Activated CD8-positive, alpha-beta memory T cell treated with anti-CD3 and anti-CD28 coated beads, Interleukin-2, amount 50 U/mL, for 1 hour (primary cell): ENCODE results near the gene RAB13.

ENCODE experiments used
- DNase-seq: peaks from one replicate; pipeline ENCODE4 v3.0.0-alpha.2; 2020; ENCODE audit errors: extremely low read depth

The RAB13 gene

DNA sequence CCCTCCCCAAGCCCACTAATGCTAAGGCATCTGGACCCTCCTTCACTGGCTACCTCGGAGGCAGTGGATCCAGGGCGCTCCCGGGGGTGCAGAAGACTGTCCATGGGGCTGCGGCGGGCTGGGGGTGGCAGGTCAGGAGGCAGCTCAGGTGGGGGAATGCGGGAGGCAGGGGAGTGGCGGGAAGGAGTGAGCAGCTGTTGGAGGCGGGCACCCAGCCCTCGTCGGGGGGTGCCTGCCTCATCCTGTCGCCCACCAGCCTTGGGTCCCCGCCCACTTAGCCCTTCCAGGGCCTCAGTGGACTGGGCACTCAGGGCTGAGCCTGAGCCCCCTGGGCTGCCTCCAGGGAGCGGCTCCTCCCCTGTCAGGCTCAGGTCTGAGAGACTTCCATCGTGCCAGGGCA lies 52.7 kb downstream of the RAB13 start:
- DNase-seq: no peak

DNA sequence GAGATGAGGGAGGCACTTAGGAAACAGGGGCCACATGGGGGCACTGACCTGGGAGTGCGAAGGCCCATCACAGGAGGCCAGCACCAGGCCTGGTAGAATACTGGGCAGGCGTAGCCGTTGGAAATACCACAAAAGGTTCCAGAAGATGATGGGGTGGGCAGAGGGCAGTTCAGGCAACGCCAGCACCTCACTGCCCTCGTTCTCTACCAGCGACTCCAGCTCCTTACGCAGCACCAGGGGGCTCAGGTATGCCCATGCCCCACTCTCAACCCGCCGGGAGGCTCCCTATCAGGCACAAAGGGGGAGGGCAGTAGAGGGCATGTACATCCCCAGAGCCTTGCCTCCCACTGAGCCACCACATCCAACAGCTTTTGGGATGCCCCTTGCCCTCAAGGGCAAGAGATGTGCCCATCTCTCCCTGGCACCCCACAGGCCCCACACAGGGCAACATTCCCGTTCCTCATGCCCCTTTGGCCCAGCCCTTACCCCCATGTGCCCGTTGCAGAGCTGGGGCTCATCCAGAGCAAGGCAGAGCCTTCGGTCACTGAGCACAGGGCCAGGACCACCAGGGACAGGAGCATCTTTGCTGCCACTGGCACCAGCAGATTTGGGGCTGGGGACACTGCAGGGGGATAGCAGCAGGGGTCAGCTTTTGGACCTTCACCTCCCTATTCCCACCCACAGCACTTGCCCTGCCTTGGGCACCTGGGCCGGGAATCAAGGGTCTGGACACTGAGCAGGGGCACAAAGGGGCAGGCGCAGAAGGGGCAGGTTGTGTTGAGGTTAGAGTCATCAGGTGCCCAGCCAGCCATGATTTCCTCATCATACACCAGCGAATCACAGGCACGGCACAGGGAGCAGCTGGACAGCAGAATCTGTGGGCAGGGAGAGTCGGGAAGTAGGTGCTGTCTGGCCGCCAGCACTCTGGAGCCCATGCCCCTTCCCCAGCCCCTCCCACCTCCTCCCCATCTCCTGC lies 53.7 kb downstream of the RAB13 start:
- DNase-seq: no peak
